Measurements from ENCODE around the gene ZMYND8.

DNA sequence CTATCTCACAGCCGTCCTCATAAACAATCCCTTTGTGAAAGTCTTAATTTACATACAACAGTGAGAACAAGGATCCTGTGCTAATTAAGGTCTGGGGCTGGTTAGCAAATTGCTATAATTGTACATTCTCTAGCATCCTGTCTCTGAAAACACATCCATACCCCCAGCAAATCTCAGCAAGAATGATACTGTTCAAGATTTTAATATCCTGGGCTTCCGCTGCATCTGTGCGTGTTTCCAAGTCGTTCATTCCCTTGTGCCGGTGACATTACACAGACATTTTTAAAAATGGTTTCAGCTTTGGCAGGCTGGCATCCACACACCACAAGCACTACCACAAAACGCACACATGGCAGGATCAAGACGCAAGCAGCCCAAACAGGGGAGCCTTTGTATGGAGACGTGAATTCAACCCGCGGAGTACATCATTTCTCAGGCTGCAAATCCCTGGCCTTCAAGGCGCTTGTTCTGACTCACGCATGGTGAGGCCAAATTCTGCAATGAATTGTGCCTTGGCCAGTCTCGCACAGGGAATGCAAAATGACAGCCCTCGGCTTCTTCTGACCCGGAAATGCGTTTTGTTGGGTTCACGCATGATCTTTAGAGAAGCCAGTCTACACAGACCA is 20.3 kb downstream of the ZMYND8 start:
- TF ChIP-seq, protein P1, sequence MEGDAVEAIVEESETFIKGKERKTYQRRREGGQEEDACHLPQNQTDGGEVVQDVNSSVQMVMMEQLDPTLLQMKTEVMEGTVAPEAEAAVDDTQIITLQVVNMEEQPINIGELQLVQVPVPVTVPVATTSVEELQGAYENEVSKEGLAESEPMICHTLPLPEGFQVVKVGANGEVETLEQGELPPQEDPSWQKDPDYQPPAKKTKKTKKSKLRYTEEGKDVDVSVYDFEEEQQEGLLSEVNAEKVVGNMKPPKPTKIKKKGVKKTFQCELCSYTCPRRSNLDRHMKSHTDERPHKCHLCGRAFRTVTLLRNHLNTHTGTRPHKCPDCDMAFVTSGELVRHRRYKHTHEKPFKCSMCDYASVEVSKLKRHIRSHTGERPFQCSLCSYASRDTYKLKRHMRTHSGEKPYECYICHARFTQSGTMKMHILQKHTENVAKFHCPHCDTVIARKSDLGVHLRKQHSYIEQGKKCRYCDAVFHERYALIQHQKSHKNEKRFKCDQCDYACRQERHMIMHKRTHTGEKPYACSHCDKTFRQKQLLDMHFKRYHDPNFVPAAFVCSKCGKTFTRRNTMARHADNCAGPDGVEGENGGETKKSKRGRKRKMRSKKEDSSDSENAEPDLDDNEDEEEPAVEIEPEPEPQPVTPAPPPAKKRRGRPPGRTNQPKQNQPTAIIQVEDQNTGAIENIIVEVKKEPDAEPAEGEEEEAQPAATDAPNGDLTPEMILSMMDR (IDR thresholded peaks at IDR 0.05) = no peak
- TF ChIP-seq POLR2A (IDR thresholded peaks at IDR 0.05) = no peak

Measured in Peyer's patch (tissue), 4 donors.